Endothelial cell of umbilical vein (primary cell): ENCODE data around the gene GABBR2. TPM values are rescaled to one million over a fixed set of nuclear protein-coding genes. Genes with fewer than 3 reads are reported as not detected.

Source experiments
- BruUV-seq: library from RNA; stranded (reverse); fragments of 400-500 nt; replicated peaks from 2 replicates; lab custom pipeline; 2021; lab: Mats Ljungman, UMichigan
- CTCF ChIA-PET: fragments of 300-600, 350-600 bp; sonication (Branson Sonifier 250); formaldehyde crosslinking; loops from one replicate; lab custom pipeline; 2021; ENCODE audit warnings: antibody characterized with exemption, inconsistent platforms; lab: Charles Lee
- POLR2A ChIA-PET: fragments of 300-600, 350-600 bp; sonication (Branson Sonifier 250); formaldehyde crosslinking; loops from one replicate; lab custom pipeline; 2021; ENCODE audit warnings: antibody characterized with exemption, inconsistent platforms; lab: Charles Lee
- DNase-seq: peaks from one replicate; pipeline ENCODE4 v3.0.0-alpha.2; 2011; ENCODE audit warnings: low read depth, low spot score
- FAIRE-seq: peaks from 2 replicates; lab custom pipeline; 2011; peaks lifted over from hg19 to GRCh38; lab: Jason Lieb, UNC
- H2AFZ ChIP-seq: 2 replicates; pipeline ENCODE4 v1.6.0; 2012; ENCODE audit warnings: low read depth, low read length, control low read depth, inconsistent platforms
- H3K27ac ChIP-seq: 2 replicates; pipeline ENCODE4 v1.5.1; 2011; ENCODE audit warnings: low read depth, mild to moderate bottlenecking, control low read depth, low read length, moderate library complexity; ENCODE audit not compliant: insufficient read depth
- H3K27me3 ChIP-seq, 2 experiments: 2 replicates each; pipeline versions ENCODE4 v1.6.0 to v1.6.1; 2011; ENCODE audit warnings: low read length in 2 of 2, mixed read lengths in 1 of 2; ENCODE audit not compliant: control insufficient read depth in 2 of 2, insufficient read depth in 2 of 2
- H3K36me3 ChIP-seq, 2 experiments: 2 replicates in 1 of 2; 3 replicates in 1 of 2; pipeline ENCODE4 v1.5.1; 2011; ENCODE audit warnings: low read length in 2 of 2, mild to moderate bottlenecking in 1 of 2, moderate library complexity in 1 of 2; ENCODE audit not compliant: control insufficient read depth in 2 of 2, insufficient read depth in 2 of 2; ENCODE audit errors: extremely low read depth in 1 of 2
- H3K4me1 ChIP-seq: 3 replicates; pipeline ENCODE4 v1.5.1; 2011; ENCODE audit warnings: mild to moderate bottlenecking, low read length; ENCODE audit not compliant: control insufficient read depth, insufficient read depth; ENCODE audit errors: extremely low read depth
- H3K4me2 ChIP-seq: 2 replicates; pipeline ENCODE4 v1.6.1; 2011; ENCODE audit warnings: low read length, control low read depth, mixed read lengths; ENCODE audit not compliant: insufficient read depth
- H3K4me3 ChIP-seq, 3 experiments: fragments of 200-600 bp in 1 of 3; sonication (generic), shearing (Covaris generic) in 1 of 3; replicated peaks in 1 of 3; 2 replicates each; pipeline ENCODE4 v1.5.1; 2011 to 2016; ENCODE audit warnings: control low read depth in 3 of 3, low read length in 3 of 3, mild to moderate bottlenecking in 2 of 3, inconsistent platforms in 1 of 3, low read depth in 1 of 3, moderate library complexity in 1 of 3; ENCODE audit not compliant: insufficient read depth in 1 of 3
- H3K79me2 ChIP-seq: 2 replicates; pipeline ENCODE4 v1.6.0; 2012; ENCODE audit warnings: low read length, inconsistent platforms; ENCODE audit not compliant: control insufficient read depth, insufficient read depth
- H3K9ac ChIP-seq: replicated peaks from 2 replicates; pipeline ENCODE3; 2011; ENCODE audit warnings: low read length, control low read depth; ENCODE audit not compliant: insufficient read depth; ENCODE audit errors: extremely low read depth
- H3K9me1 ChIP-seq: replicated peaks from 3 replicates; pipeline ENCODE4 v1.6.0; 2011; ENCODE audit warnings: mild to moderate bottlenecking, low read length; ENCODE audit not compliant: control insufficient read depth, insufficient read depth; ENCODE audit errors: extremely low read depth
- H3K9me3 ChIP-seq: replicated peaks from 2 replicates; pipeline ENCODE4 v1.5.1; 2012; ENCODE audit warnings: low read length, inconsistent platforms; ENCODE audit not compliant: control insufficient read depth, insufficient read depth
- H4K20me1 ChIP-seq: replicated peaks from 2 replicates; pipeline ENCODE3; 2011; ENCODE audit warnings: mild to moderate bottlenecking, low read length; ENCODE audit not compliant: control insufficient read depth, insufficient read depth; ENCODE audit errors: extremely low read depth
- CTCF ChIP-seq, 2 donors: IDR thresholded peaks; 1 replicate in 1 of 2; 2 replicates in 1 of 2; pipeline ENCODE4 v1.5.1; 2011; ENCODE audit warnings: low read length in 2 of 2, mild to moderate bottlenecking in 2 of 2, moderate library complexity in 2 of 2, control low read depth in 1 of 2, inconsistent platforms in 1 of 2, low read depth in 1 of 2; ENCODE audit not compliant: insufficient read depth in 1 of 2; ENCODE audit errors: extremely low read depth in 1 of 2
- EZH2 ChIP-seq: IDR thresholded peaks from 2 replicates; pipeline ENCODE4 v1.6.1; 2012; ENCODE audit warnings: borderline replicate concordance, low read depth, mild to moderate bottlenecking, moderate library complexity, low read length, inconsistent platforms; ENCODE audit not compliant: severe bottlenecking
- FOS ChIP-seq: IDR thresholded peaks from 2 replicates; pipeline ENCODE4 v1.6.1; 2011; ENCODE audit warnings: mild to moderate bottlenecking, low read length, moderate library complexity, borderline replicate concordance; ENCODE audit not compliant: insufficient read depth
- GATA2 ChIP-seq: IDR thresholded peaks from 2 replicates; pipeline ENCODE4 v1.7.0; 2011; ENCODE audit warnings: low read depth, mild to moderate bottlenecking, moderate library complexity, mixed read lengths, low read length; ENCODE audit not compliant: insufficient read length, insufficient read depth
- JUN ChIP-seq: IDR thresholded peaks from 2 replicates; pipeline ENCODE4 v1.6.1; 2011; ENCODE audit warnings: borderline replicate concordance, low read depth; ENCODE audit not compliant: insufficient read length, insufficient read depth
- MAX ChIP-seq: IDR thresholded peaks from 2 replicates; pipeline ENCODE4 v1.6.1; 2011; ENCODE audit not compliant: insufficient read depth, insufficient read length
- MYC ChIP-seq: IDR thresholded peaks from one replicate; pipeline ENCODE4 v1.6.1; 2011; ENCODE audit warnings: mild to moderate bottlenecking, low read depth, low read length
- POLR2A ChIP-seq: IDR thresholded peaks from 2 replicates; pipeline ENCODE4 v1.6.1; 2012; ENCODE audit warnings: low read depth, mild to moderate bottlenecking, control low read depth, low read length
- POLR2AphosphoS5 ChIP-seq: IDR thresholded peaks from 2 replicates; pipeline ENCODE4 v1.6.1; 2012; ENCODE audit warnings: low read depth, mild to moderate bottlenecking, control low read depth, low read length, moderate library complexity; ENCODE audit not compliant: insufficient read depth
- dilution Hi-C: fragments of 300-500 bp; cut with MboI; formaldehyde crosslinking; loops from one replicate; pipeline ENCODE4 v1.15.0; 2019; ENCODE audit warnings: low sequenced_read_pairs; ENCODE audit not compliant: extremely low pct_ligation_motif_present
- intact Hi-C: fragments of 100-400 bp; cut with micrococcal nuclease; formaldehyde crosslinking; loops from one replicate; pipeline ENCODE4 v1.10.0; 2022
- polyA plus RNA-seq, 4 experiments: library from polyadenylated mRNA; depleted of rRNA in 3 of 4; stranded (reverse) in 3 of 4; unstranded in 1 of 4; fragments of >200 nt; gene quantifications; 2 replicates each; pipeline versions ENCODE4 v1.2.1 to v1.2.3, GENCODE V29; 2011 to 2012; ENCODE audit warnings: missing spikeins in 1 of 4
- total RNA-seq: library from RNA; stranded (reverse); gene quantifications from 2 replicates; pipeline ENCODE4 v1.2.3, GENCODE V29; 2021

Gene GABBR2
- total and polyA plus RNA-seq, 2 donors (not counting 3 experiments of a cell fraction or from before 2014, with no cell fraction given): 1.1 to 9.2 TPM

GRCh38 chr9:98491828-98492227, 216.9 kb downstream of the GABBR2 start:
- Histone ChIP-seq H3K27me3 (no peaks in the 10 kb centered on the region), H4K20me1 (no peaks in the 10 kb centered on the region), H3K4me2 (no peak overlapping the region), H3K4me3 (no peak overlapping the region), H3K9ac (no peak overlapping the region), H2AFZ (no peak overlapping the region), H3K79me2 (no peaks in the 10 kb centered on the region), H3K9me1 (no peaks in the 10 kb centered on the region), H3K36me3 (no peaks in the 10 kb centered on the region), H3K27ac (no peak overlapping the region), H3K9me3 (no peaks in the 10 kb centered on the region), H3K4me1 (no peaks in the 10 kb centered on the region)
- FAIRE-seq (no peak), DNase-seq (no peak)
- no TSS peak for BruUV-seq
- TF ChIP-seq MYC (no peak), CTCF (IDR thresholded peaks at IDR 0.05; ENCODE audit: extremely low read depth in 1 of 2, insufficient read depth in 1 of 2, low read depth in 1 of 2, low read length in 2 of 2) (no peak), POLR2A (no peak), FOS (no peak), JUN (no peak), POLR2AphosphoS5 (no peak), MAX (no peak), EZH2 (no peak), GATA2 (no peak)
- intact Hi-C loops (no loop called here), dilution Hi-C loops (no loop called here)
- POLR2A ChIA-PET: no interaction called here
- CTCF ChIA-PET: no interaction called here
